Fibroblast of skin of right biceps (primary cell): ENCODE data around the gene IMPG1.
"Not testable (repeated sequence)": the region's sequence is repeated elsewhere in the genome, so short reads cannot be mapped to it uniquely, and the experiment has no call there.

Experiments
- DNase-seq: peaks from one replicate; pipeline ENCODE4 v3.0.0-alpha.2; 2013

Gene IMPG1

GRCh38 chr6:75947935-75948334 lies 124.5 kb downstream of the IMPG1 start:
- no peak for DNase-seq

GRCh38 chr6:75946146-75946831 lies 126.2 kb downstream of the IMPG1 start:
- no peak for DNase-seq

- no peak for DNase-seq
Observed at GRCh38 chr6:75943381-75943780, 129.1 kb downstream of the IMPG1 start.

- DNase-seq = no peak
Observed at GRCh38 chr6:75941509-75941908, 131.0 kb downstream of the IMPG1 start.

- DNase-seq = no peak
Observed at GRCh38 chr6:75940564-75940963, 131.9 kb downstream of the IMPG1 start.

- no peak for DNase-seq
Observed at GRCh38 chr6:75937846-75938245, 134.6 kb downstream of the IMPG1 start.

GRCh38 chr6:75936682-75937081 lies 135.8 kb downstream of the IMPG1 start:
- no peak for DNase-seq

GRCh38 chr6:75935473-75935793 lies 137.0 kb downstream of the IMPG1 start:
- DNase-seq = no peak

- DNase-seq = peak; percentile 79
Observed at GRCh38 chr6:75934643-75935472, 137.6 kb downstream of the IMPG1 start.

GRCh38 chr6:75933387-75933975 lies 139.0 kb downstream of the IMPG1 start:
- no peak for DNase-seq

GRCh38 chr6:75932067-75932466 lies 140.4 kb downstream of the IMPG1 start:
- DNase-seq = peak; percentile 22

- peak; percentile 44 for DNase-seq
Observed at GRCh38 chr6:75931011-75931680, 141.3 kb downstream of the IMPG1 start.

GRCh38 chr6:75926293-75927168 lies 145.9 kb downstream of the IMPG1 start:
- DNase-seq = no peak

GRCh38 chr6:75922226-75922625 lies 150.2 kb downstream of the IMPG1 start:
- peak; percentile 44 for DNase-seq

GRCh38 chr6:75913040-75913439 lies 159.4 kb downstream of the IMPG1 start:
- no peak for DNase-seq

GRCh38 chr6:75907444-75907843 lies 165.0 kb downstream of the IMPG1 start:
- no peak for DNase-seq

- no peak for DNase-seq
Observed at GRCh38 chr6:75906871-75907270, 165.6 kb downstream of the IMPG1 start.

- DNase-seq = not testable (repeated sequence)
Observed at GRCh38 chr6:75905129-75905528, 167.3 kb downstream of the IMPG1 start.

- DNase-seq = not testable (repeated sequence)
Observed at GRCh38 chr6:75900216-75900615, 172.2 kb downstream of the IMPG1 start.

GRCh38 chr6:75896526-75896925 lies 175.9 kb downstream of the IMPG1 start:
- no peak for DNase-seq

- no peak for DNase-seq
Observed at GRCh38 chr6:75893776-75894152, 178.7 kb downstream of the IMPG1 start.

GRCh38 chr6:75893058-75893775 lies 179.2 kb downstream of the IMPG1 start:
- peak; percentile 74 for DNase-seq
